ENCODE results near the gene SGSM2.

- TF ChIP-seq REST (IDR thresholded peaks at IDR 0.05; ENCODE audit: insufficient read depth in 1 of 2, low read depth in 2 of 2, low read length in 2 of 2) = no peak
- TF ChIP-seq SIN3A (IDR thresholded peaks at IDR 0.05; ENCODE audit: borderline replicate concordance, insufficient read depth, low read length) = no peak
Observed at GRCh38 chr17:2336852-2337543, at the start of gene SGSM2.
